SK-N-SH (cell line): Measurements from ENCODE around the gene SENP3. TPM values are rescaled to one million over a fixed set of nuclear protein-coding genes. Genes with fewer than 3 reads are reported as not detected.
A peak's percentile ranks its signal among the peaks of the same experiment; 100 is the strongest.

Experiments used
- CTCF ChIA-PET: fragments of 300-600, 350-600 bp; formaldehyde crosslinking; extraction: SDS; loops from one replicate; lab custom pipeline; 2021; lab: Yijun Ruan, JAX
- POLR2A ChIA-PET: fragments of 350-600 bp; sonication (Branson Sonifier 250); formaldehyde crosslinking; extraction: SDS; loops from one replicate; lab custom pipeline; 2020; ENCODE audit warnings: antibody characterized with exemption, inconsistent platforms; lab: Yijun Ruan, JAX
- DNase-seq: peaks from one replicate; pipeline ENCODE4 v3.0.0; 2012
- H2AFZ ChIP-seq: fragments of 200-600 bp; sonication (generic); 2 replicates; pipeline ENCODE4 v1.8.1; 2016; ENCODE audit warnings: antibody characterized with exemption, mild to moderate bottlenecking, low read depth
- H3F3A ChIP-seq: fragments of 200-600 bp; sonication (generic); replicated peaks from 2 replicates; pipeline ENCODE3; 2016; ENCODE audit warnings: antibody characterized with exemption, mild to moderate bottlenecking; ENCODE audit not compliant: insufficient read depth
- H3K27ac ChIP-seq, 2 experiments: fragments of 200-500 bp in 1 of 2; fragments of 200-600 bp in 1 of 2; sonication (Bioruptor generic) in 1 of 2; sonication (generic), shearing (Covaris generic) in 1 of 2; 2 replicates each; pipeline versions ENCODE4 v1.5.1 to v1.6.1; 2014 to 2016; ENCODE audit warnings: low read depth in 2 of 2, inconsistent platforms in 1 of 2, low read length in 1 of 2, mild to moderate bottlenecking in 1 of 2, mixed read lengths in 1 of 2
- H3K27me3 ChIP-seq: fragments of 200-600 bp; sonication (generic), shearing (Covaris generic); 2 replicates; pipeline ENCODE4 v1.6.1; 2016; ENCODE audit warnings: mixed run types; ENCODE audit not compliant: insufficient read depth
- H3K36me3 ChIP-seq, 2 experiments: fragments of 200-500 bp in 1 of 2; fragments of 200-600 bp in 1 of 2; sonication (Bioruptor generic) in 1 of 2; sonication (generic) in 1 of 2; replicated peaks in 1 of 2; 2 replicates each; pipeline versions ENCODE3 to v1.5.1; 2014 to 2016; ENCODE audit warnings: low read length in 1 of 2, mild to moderate bottlenecking in 1 of 2; ENCODE audit not compliant: insufficient read depth in 2 of 2, control insufficient read depth in 1 of 2
- H3K4me1 ChIP-seq, 2 experiments: fragments of 200-500 bp in 1 of 2; fragments of 200-600 bp in 1 of 2; sonication (Bioruptor generic) in 1 of 2; sonication (generic), shearing (Covaris generic) in 1 of 2; 2 replicates each; pipeline versions ENCODE4 v1.5.1 to v1.6.1; 2014 to 2016; ENCODE audit warnings: low read depth in 1 of 2, low read length in 1 of 2, mixed run types in 1 of 2; ENCODE audit not compliant: insufficient read depth in 2 of 2, control insufficient read depth in 1 of 2
- H3K4me2 ChIP-seq: fragments of 200-600 bp; sonication (generic), shearing (Covaris generic); 2 replicates; pipeline ENCODE4 v1.6.1; 2017; ENCODE audit warnings: mixed run types
- H3K4me3 ChIP-seq, 2 experiments: fragments of 200-500 bp in 1 of 2; fragments of 200-600 bp in 1 of 2; sonication (Bioruptor generic) in 1 of 2; sonication (generic), shearing (Covaris generic) in 1 of 2; 2 replicates each; pipeline versions ENCODE4 v1.5.1 to v1.8.1; 2014 to 2016; ENCODE audit warnings: low read depth in 2 of 2, inconsistent platforms in 1 of 2, low read length in 1 of 2, mild to moderate bottlenecking in 1 of 2, mixed read lengths in 1 of 2, moderate library complexity in 1 of 2
- H3K79me2 ChIP-seq: fragments of 200-600 bp; sonication (generic); 2 replicates; pipeline ENCODE4 v1.8.1; 2017; ENCODE audit warnings: mild to moderate bottlenecking; ENCODE audit not compliant: insufficient read depth
- H3K9ac ChIP-seq: fragments of 200-600 bp; sonication (generic); 2 replicates; pipeline ENCODE4 v1.6.1; 2017; ENCODE audit warnings: mixed run types
- H3K9me2 ChIP-seq: fragments of 200-600 bp; sonication (generic); 2 replicates; pipeline ENCODE4 v1.6.1; 2017; ENCODE audit warnings: mixed run types
- H3K9me3 ChIP-seq: fragments of 200-600 bp; sonication (generic); 2 replicates; pipeline ENCODE4 v1.6.1; 2017; ENCODE audit warnings: mixed run types, mild to moderate bottlenecking, moderate library complexity
- H4K20me1 ChIP-seq: fragments of 200-600 bp; sonication (generic); 2 replicates; pipeline ENCODE4 v1.6.1; 2017; ENCODE audit warnings: mild to moderate bottlenecking, mixed run types; ENCODE audit not compliant: insufficient read depth
- CTCF ChIP-seq: fragments of 200-600 bp; sonication (generic); IDR thresholded peaks from 2 replicates; pipeline ENCODE4 v1.6.1; 2017; ENCODE audit warnings: antibody characterized with exemption, mild to moderate bottlenecking, moderate library complexity
- EP300 ChIP-seq, 2 experiments: IDR thresholded peaks; 2 replicates each; pipeline versions ENCODE4 v1.4.0 to v1.6.1; 2012; ENCODE audit warnings: borderline replicate concordance in 1 of 2, low read depth in 1 of 2, low read length in 1 of 2
- EZH2phosphoT487 ChIP-seq: fragments of 200-600 bp; sonication (generic); IDR thresholded peaks from 2 replicates; pipeline ENCODE4 v1.6.1; 2017; ENCODE audit warnings: low read depth, mixed run types, mild to moderate bottlenecking, antibody characterized with exemption, moderate library complexity, borderline replicate concordance
- FOXJ3 ChIP-seq: sonication (generic); formaldehyde crosslinking; IDR thresholded peaks from 2 replicates; pipeline ENCODE4 v1.5.1; 2020; ENCODE audit warnings: mild to moderate bottlenecking, missing genetic modification reagents
- RAD21 ChIP-seq: IDR thresholded peaks from 2 replicates; pipeline ENCODE4 v1.6.1; 2012; ENCODE audit warnings: mild to moderate bottlenecking, low read length
- SIN3A ChIP-seq: IDR thresholded peaks from 2 replicates; pipeline ENCODE4 v1.6.1; 2012; ENCODE audit warnings: low read depth, mild to moderate bottlenecking, low read length, moderate library complexity, borderline replicate concordance
- TCF12 ChIP-seq: IDR thresholded peaks from 2 replicates; pipeline ENCODE4 v1.4.0; 2012
- YY1 ChIP-seq: IDR thresholded peaks from 2 replicates; pipeline ENCODE4 v1.4.0; 2012; ENCODE audit warnings: low read depth, mild to moderate bottlenecking
- WGBS: methylation state at CpG from one replicate; pipeline ENCODE4 v1.1.6; 2017; ENCODE audit warnings: low lambda C conversion rate; 5-methylcytosine and 5-hydroxymethylcytosine counted together
- polyA plus RNA-seq, 3 experiments: library from polyadenylated mRNA; depleted of rRNA; stranded (reverse); fragments of >200 nt; gene quantifications; 2 replicates each; pipeline ENCODE4 v1.2.3, GENCODE V29; 2012
- TF ChIP-seq, protein P1 (sequence below): IDR thresholded peaks from 2 replicates; pipeline ENCODE4 v1.4.0; 2012; ENCODE audit warnings: low read depth, borderline replicate concordance

SENP3 gene
- polyA plus RNA-seq, 1 of the 3 experiments (the other 2 are of a cell fraction), result 80.8 TPM

DNA sequence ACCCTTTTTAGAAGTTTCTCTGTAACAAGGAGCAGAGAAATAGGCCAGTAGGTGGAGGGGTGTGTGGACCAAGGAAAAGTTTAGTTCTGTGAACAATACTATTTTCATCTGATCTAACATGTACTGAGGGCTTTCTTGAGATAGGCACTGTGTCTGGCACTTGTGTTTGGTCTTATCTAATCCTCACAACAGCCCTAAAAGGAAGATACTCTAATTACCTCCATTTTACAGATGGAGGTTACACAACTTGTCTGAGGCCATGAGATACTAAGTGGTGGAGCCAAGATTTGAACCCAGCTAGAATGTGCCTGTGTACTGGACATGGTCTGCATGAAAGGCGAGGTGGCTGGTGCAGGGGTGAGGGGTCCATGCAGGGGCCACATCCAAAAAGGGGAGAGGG, 8.4 kb upstream of the SENP3 start (continued):
- no peak for TF ChIP-seq TCF12
- no peak for TF ChIP-seq EZH2phosphoT487

- no peaks in the 10 kb centered on the region for H4K20me1 ChIP-seq
- 75% methylated on average over 10 of the region's 10 CpGs for WGBS
- CTCF ChIA-PET, result interaction anchor here (1.0 to 10.7 kb wide), 2 partner anchors 44 to 118 kb away, joined by 3 to 236 read pairs; no protein-coding TSS in a partner anchor
Measured at GRCh38 chr17:7555320-7555948, 6.3 kb upstream of the SENP3 start.

DNA sequence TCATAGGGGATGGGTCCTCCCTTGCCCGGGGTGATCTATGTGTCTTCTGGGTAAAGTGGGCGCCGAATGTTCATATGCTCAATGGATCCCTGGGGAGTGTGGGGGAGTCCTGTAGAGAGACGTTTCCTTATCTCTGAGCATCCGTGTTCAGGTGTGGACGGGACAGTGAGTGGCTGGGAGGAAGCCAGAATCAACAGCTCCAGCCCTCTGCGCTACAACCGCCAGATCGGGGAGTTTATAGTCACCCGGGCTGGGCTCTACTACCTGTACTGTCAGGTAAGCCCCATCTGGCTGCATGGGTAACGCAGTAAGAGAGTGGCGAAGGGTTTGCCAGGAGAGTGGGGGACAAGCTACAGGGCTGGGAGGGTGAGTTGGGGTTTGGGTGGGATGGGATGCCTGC, 5.1 kb upstream of the SENP3 start:
- TF ChIP-seq RAD21 (no peak), EP300 (IDR thresholded peaks at IDR 0.05; ENCODE audit: borderline replicate concordance in 1 of 2, low read depth in 1 of 2, low read length in 1 of 2) (no peak), CTCF (no peak)
- Histone ChIP-seq H4K20me1 (no peaks in the 10 kb centered on the region), H3K27me3 (no peaks in the 10 kb centered on the region), H3K36me3 (peaks cover 0 to 4% of the 10 kb centered on the region in 2 experiments), H3K4me2 (no peak overlapping the region), H3K27ac (no peak overlapping the region), H3K9me3 (no peaks in the 10 kb centered on the region), H3K9ac (no peak overlapping the region), H3K4me1 (peaks cover 12 to 37% of the 10 kb centered on the region in 2 experiments; a peak in 3 of 4 replicates), H3F3A (peaks cover 8% of the 10 kb centered on the region), H3K4me3 (no peak overlapping the region), H3K79me2 (no peaks in the 10 kb centered on the region), H3K9me2 (no peaks in the 10 kb centered on the region), H2AFZ (no peak overlapping the region)
- POLR2A ChIA-PET, result no interaction called here
- no peak for DNase-seq
- CTCF ChIA-PET, result interaction anchor here (1.5 to 10.7 kb wide), 3 partner anchors 15 to 45 kb away, joined by 3 to 236 read pairs (median 6); no protein-coding TSS in a partner anchor
- 97% methylated on average over 12 of the region's 12 CpGs for WGBS

More at GRCh38 chr17:7555320-7555948, 6.3 kb upstream of the SENP3 start:
- DNase-seq, result no peak
- H3K27me3 ChIP-seq, result no peaks in the 10 kb centered on the region
- H3K4me2 ChIP-seq, result no peak overlapping the region
- no peaks in the 10 kb centered on the region for H3K79me2 ChIP-seq
- H2AFZ ChIP-seq, result no peak overlapping the region
- no peak overlapping the region for H3K27ac ChIP-seq
- peaks cover 9 to 33% of the 10 kb centered on the region in 2 experiments; a peak in 3 of 4 replicates for H3K4me1 ChIP-seq
- peaks cover 0 to 4% of the 10 kb centered on the region in 2 experiments for H3K36me3 ChIP-seq
- H3F3A ChIP-seq, result no peaks in the 10 kb centered on the region
- no peak overlapping the region for H3K4me3 ChIP-seq
- POLR2A ChIA-PET, result no interaction called here
- no peaks in the 10 kb centered on the region for H3K9me2 ChIP-seq
- no peaks in the 10 kb centered on the region for H3K9me3 ChIP-seq
- H3K9ac ChIP-seq, result no peak overlapping the region
- TF ChIP-seq FOXJ3, result no peak
- peak; percentile 32; the same call in 1 of the 2 replicates for TF ChIP-seq CTCF
- no peak for TF ChIP-seq SIN3A
- TF ChIP-seq YY1, result no peak
- TF ChIP-seq, protein P1, sequence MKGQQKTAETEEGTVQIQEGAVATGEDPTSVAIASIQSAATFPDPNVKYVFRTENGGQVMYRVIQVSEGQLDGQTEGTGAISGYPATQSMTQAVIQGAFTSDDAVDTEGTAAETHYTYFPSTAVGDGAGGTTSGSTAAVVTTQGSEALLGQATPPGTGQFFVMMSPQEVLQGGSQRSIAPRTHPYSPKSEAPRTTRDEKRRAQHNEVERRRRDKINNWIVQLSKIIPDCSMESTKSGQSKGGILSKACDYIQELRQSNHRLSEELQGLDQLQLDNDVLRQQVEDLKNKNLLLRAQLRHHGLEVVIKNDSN, result no peak
